Measurements from ENCODE around the gene NDUFAF3. TPM values are rescaled to one million over a fixed set of nuclear protein-coding genes. Genes with fewer than 3 reads are reported as not detected.

Gene NDUFAF3
- total RNA-seq, 1 donor from 2014 or later, result 200 TPM

- TF ChIP-seq CTCF (IDR thresholded peaks at IDR 0.05), result no peak
- Histone ChIP-seq H3K27ac (no peak overlapping the region), H3K4me1 (peaks cover 10 to 21% of the 10 kb centered on the region in 2 donors), H3K4me3 (no peak overlapping the region), H3K9me3 (no peaks in the 10 kb centered on the region), H3K27me3 (no peaks in the 10 kb centered on the region), H3K36me3 (peaks cover 43 to 51% of the 10 kb centered on the region in 2 donors)
- no peak for DNase-seq (ENCODE audit: low spot score in 2 of 2)
- intact Hi-C loops (cut with DNase I), result no loop called here
These were observed 6.2 kb upstream of the NDUFAF3 start for GRCh38 chr3:49015765-49016164.

- H3K4me1 ChIP-seq, result peaks cover 10 to 21% of the 10 kb centered on the region in 2 donors
- H3K36me3 ChIP-seq, result peaks cover 43 to 46% of the 10 kb centered on the region in 2 donors
- no peaks in the 10 kb centered on the region for H3K27me3 ChIP-seq
- TF ChIP-seq CTCF (IDR thresholded peaks at IDR 0.05), result no peak
- peak overlapping the region in 1 of 2 donors; percentile 88 for H3K4me3 ChIP-seq
- DNase-seq (ENCODE audit: low spot score in 2 of 2), result no peak
- intact Hi-C loops (cut with DNase I), result no loop called here
- no peaks in the 10 kb centered on the region for H3K9me3 ChIP-seq
- no peak overlapping the region for H3K27ac ChIP-seq
These were observed 5.3 kb upstream of the NDUFAF3 start for GRCh38 chr3:49016414-49017228.

GRCh38 chr3:49017229-49017970, 4.5 kb upstream of the NDUFAF3 start:
- no peaks in the 10 kb centered on the region for H3K9me3 ChIP-seq
- peaks cover 10 to 21% of the 10 kb centered on the region in 2 donors for H3K4me1 ChIP-seq
- H3K27ac ChIP-seq, result peak overlapping the region; percentile 59 to 60
- H3K27me3 ChIP-seq, result no peaks in the 10 kb centered on the region
- no peak for TF ChIP-seq CTCF (IDR thresholded peaks at IDR 0.05)
- DNase-seq (ENCODE audit: low spot score in 2 of 2), result peak in 1 of 2 donors; percentile 63
- H3K36me3 ChIP-seq, result peaks cover 36 to 38% of the 10 kb centered on the region in 2 donors
- intact Hi-C loops (cut with DNase I), result no loop called here
- H3K4me3 ChIP-seq, result peak overlapping the region; percentile 63 to 88

DNA sequence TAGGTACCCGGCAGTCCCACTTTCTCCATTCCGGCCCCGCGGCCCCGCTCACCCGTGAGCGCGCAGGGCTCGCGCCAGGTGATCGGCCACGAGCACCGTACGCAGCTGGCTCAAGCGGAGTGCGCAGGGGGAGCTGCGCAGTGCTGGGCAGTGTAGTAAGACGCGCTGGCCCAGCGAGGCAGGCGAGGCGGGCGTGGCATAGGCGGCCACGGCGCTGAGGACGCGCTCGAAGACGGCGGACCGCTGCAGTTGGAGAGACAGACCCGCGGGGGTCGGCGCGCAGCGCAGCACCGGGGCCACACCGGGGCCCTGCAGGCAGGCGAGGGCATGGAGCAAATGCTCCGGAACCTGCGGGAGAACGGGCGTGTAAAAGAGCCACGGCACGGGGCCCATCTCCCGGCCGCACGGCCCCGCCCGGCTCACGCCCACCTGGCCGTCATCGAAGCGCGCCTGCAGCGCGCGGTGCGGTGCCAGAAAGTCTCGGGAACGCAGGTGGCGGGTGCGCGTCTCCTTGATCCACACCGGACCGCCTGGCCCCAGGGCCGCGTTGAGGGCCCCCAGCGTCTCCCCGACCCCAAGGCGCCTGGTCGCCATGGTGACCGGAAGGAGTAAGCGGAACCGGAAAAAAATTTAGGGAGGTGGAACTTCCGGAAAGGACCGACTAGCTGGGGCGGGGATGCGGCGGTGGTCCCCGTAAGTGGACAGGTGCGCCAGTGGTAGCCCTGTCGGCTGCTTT, 3.8 kb upstream of the NDUFAF3 start, which contains the start of gene DALRD3:
Gene DALRD3, minus strand, starts transcription at position 610 of the 736 bp plus-strand sequence. Its CDS starts 16 bp downstream, at position 594.
- no peaks in the 10 kb centered on the region for H3K27me3 ChIP-seq
- peak within 1 kb of the TSS; percentile 59 to 60 for H3K27ac ChIP-seq
- no peak for TF ChIP-seq CTCF (IDR thresholded peaks at IDR 0.05)
- intact Hi-C loops (cut with DNase I), result loop anchor here (2.0 kb wide), 1 partner anchor 29 kb away; no protein-coding TSS in a partner anchor
- no peaks in the 10 kb centered on the region for H3K9me3 ChIP-seq
- H3K4me1 ChIP-seq, result peaks cover 15 to 29% of the 10 kb centered on the region in 2 donors
- H3K4me3 ChIP-seq, result peak within 1 kb of the TSS; percentile 63 to 88
- peaks cover 30 to 33% of the 10 kb centered on the region in 2 donors for H3K36me3 ChIP-seq
- DNase-seq (ENCODE audit: low spot score in 2 of 2), result peak in 1 of 2 donors; percentile 78

DNA sequence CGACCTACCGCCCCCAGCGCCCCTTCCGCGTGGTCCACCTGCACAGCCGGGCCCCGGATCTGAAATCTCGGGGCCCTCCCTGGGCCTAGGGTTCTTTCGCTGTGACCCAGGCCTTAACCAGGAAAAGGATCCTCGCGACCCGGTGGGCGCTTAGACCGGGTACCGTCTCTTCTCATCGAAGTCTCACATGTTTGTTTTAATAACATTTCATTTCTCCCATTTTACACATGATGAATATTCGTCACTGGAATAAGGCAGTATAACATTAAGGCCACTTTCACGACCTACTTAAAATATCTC, 3.3 kb upstream of the NDUFAF3 start:
- Histone ChIP-seq H3K27ac (peak overlapping the region; percentile 59 to 60), H3K27me3 (no peaks in the 10 kb centered on the region), H3K4me1 (peaks cover 16 to 29% of the 10 kb centered on the region in 2 donors), H3K9me3 (no peaks in the 10 kb centered on the region), H3K36me3 (peaks cover 25 to 33% of the 10 kb centered on the region in 2 donors), H3K4me3 (peak overlapping the region; percentile 63 to 88)
- intact Hi-C loops (cut with DNase I), result loop anchor here (2.0 kb wide), 1 partner anchor 30 kb away; no protein-coding TSS in a partner anchor
- no peak for TF ChIP-seq CTCF (IDR thresholded peaks at IDR 0.05)
- DNase-seq (ENCODE audit: low spot score in 2 of 2), result no peak

All from ascending aorta (tissue), 2 donors.